ENCODE data around the gene ARHGEF11. TPM values are rescaled to one million over a fixed set of nuclear protein-coding genes. Genes with fewer than 3 reads are reported as not detected.

Gene ARHGEF11
- total RNA-seq, 1 experiment from 2014 or later, result 41.1 TPM

- Histone ChIP-seq H3K79me2 (ENCODE audit: insufficient read depth, low read length) (no peaks in the 10 kb centered on the region), H4K5ac (ENCODE audit: insufficient read length, low read depth, low read length) (no peak overlapping the region), H3T11ph (ENCODE audit: low read length) (no peak overlapping the region), H3K27ac (ENCODE audit: insufficient read length, low read depth, low read length) (no peak overlapping the region), H2BK120ac (ENCODE audit: low read depth, low read length, poor library complexity, severe bottlenecking) (no peak overlapping the region), H2AFZ (ENCODE audit: low read length) (no peak overlapping the region), H2BK20ac (ENCODE audit: low read depth, low read length, poor library complexity, severe bottlenecking) (no peak overlapping the region), H3K4ac (ENCODE audit: low read depth, low read length) (no peak overlapping the region), H3K4me2 (ENCODE audit: insufficient read depth, insufficient read length, low read length) (no peak overlapping the region), H4K20me1 (ENCODE audit: control insufficient read depth, insufficient read depth, insufficient read length) (no peaks in the 10 kb centered on the region), H2BK15ac (ENCODE audit: low read depth, low read length) (no peak overlapping the region), H2BK12ac (ENCODE audit: insufficient read length, low read depth, low read length) (no peak overlapping the region), H2AK5ac (ENCODE audit: insufficient read length, low read length) (no peak overlapping the region), H3K23me2 (ENCODE audit: insufficient read length, low read depth, low read length, poor library complexity, severe bottlenecking) (no peaks in the 10 kb centered on the region), H3K27me3 (ENCODE audit: insufficient read depth, low read length) (no peaks in the 10 kb centered on the region), H3K14ac (ENCODE audit: insufficient read depth, low read length) (no peak overlapping the region), H3K23ac (ENCODE audit: insufficient read length, low read depth, low read length) (no peak overlapping the region), H3K56ac (ENCODE audit: insufficient read length, low read depth, low read length) (no peak overlapping the region), H3K18ac (ENCODE audit: insufficient read length, low read depth, low read length) (no peak overlapping the region), H3K4me1 (ENCODE audit: insufficient read depth, low read length) (no peaks in the 10 kb centered on the region), H3K9ac (ENCODE audit: extremely low read depth, insufficient read length, low read length) (no peak overlapping the region), H4K91ac (ENCODE audit: insufficient read length, low read depth, low read length) (no peak overlapping the region), H4K8ac (replicated peaks; ENCODE audit: insufficient read length, low read depth, low read length) (no peak overlapping the region), H3K79me1 (ENCODE audit: insufficient read depth, low read depth, low read length, poor library complexity, severe bottlenecking) (no peaks in the 10 kb centered on the region), H3K9me3 (ENCODE audit: control insufficient read depth, low read depth, low read length) (no peaks in the 10 kb centered on the region), H2BK5ac (ENCODE audit: insufficient read length, low read length) (no peak overlapping the region)
- whole genome bisulfite sequencing (ENCODE audit: extremely low coverage, insufficient read length, low lambda C conversion rate), result no CpG with 5 or more reads among the region's 7 CpGs
- peaks cover 52 to 96% (median 94%) of the 10 kb centered on the region in 3 experiments for H3K36me3 Mint-ChIP-seq (ENCODE audit: insufficient read depth in 1 of 3, low read depth in 3 of 3)
- no peaks in the 10 kb centered on the region for H3K4me1 Mint-ChIP-seq
- no peak for DNase-seq
- no peak overlapping the region for H3K4me3 Mint-ChIP-seq
- TF ChIP-seq, protein P1, sequence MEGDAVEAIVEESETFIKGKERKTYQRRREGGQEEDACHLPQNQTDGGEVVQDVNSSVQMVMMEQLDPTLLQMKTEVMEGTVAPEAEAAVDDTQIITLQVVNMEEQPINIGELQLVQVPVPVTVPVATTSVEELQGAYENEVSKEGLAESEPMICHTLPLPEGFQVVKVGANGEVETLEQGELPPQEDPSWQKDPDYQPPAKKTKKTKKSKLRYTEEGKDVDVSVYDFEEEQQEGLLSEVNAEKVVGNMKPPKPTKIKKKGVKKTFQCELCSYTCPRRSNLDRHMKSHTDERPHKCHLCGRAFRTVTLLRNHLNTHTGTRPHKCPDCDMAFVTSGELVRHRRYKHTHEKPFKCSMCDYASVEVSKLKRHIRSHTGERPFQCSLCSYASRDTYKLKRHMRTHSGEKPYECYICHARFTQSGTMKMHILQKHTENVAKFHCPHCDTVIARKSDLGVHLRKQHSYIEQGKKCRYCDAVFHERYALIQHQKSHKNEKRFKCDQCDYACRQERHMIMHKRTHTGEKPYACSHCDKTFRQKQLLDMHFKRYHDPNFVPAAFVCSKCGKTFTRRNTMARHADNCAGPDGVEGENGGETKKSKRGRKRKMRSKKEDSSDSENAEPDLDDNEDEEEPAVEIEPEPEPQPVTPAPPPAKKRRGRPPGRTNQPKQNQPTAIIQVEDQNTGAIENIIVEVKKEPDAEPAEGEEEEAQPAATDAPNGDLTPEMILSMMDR (conservative IDR thresholded peaks at IDR 0.05), result no peak
- H3K27ac Mint-ChIP-seq, result peak overlapping the region in 1 of 3 experiments; percentile 53; a peak in 1 of 7 replicates
- H3K9me3 Mint-ChIP-seq, result no peaks in the 10 kb centered on the region
- H3K27me3 Mint-ChIP-seq (ENCODE audit: low read depth), result no peaks in the 10 kb centered on the region; the same call in none of the 2 replicates
Measured at GRCh38 chr1:156942576-156942975, 103.0 kb downstream of the ARHGEF11 start.

All from H9 (cell line).